HUES6 (cell line): ENCODE results near the gene MICAL3.

Experiments
- H3K27ac ChIP-seq: 2 replicates; pipeline ENCODE4 v1.7.0; 2013; ENCODE audit warnings: low read depth, mild to moderate bottlenecking, low read length, inconsistent platforms
- H3K27me3 ChIP-seq: 2 replicates; pipeline ENCODE4 v1.6.1; 2013; ENCODE audit warnings: low read length; ENCODE audit not compliant: control insufficient read depth, insufficient read depth
- H3K36me3 ChIP-seq: 2 replicates; pipeline ENCODE4 v1.6.1; 2013; ENCODE audit warnings: low read length; ENCODE audit not compliant: control insufficient read depth, insufficient read depth
- H3K4me1 ChIP-seq: 2 replicates; pipeline ENCODE4 v1.6.1; 2013; ENCODE audit warnings: low read length; ENCODE audit not compliant: control insufficient read depth, insufficient read depth
- H3K4me3 ChIP-seq: 2 replicates; pipeline ENCODE4 v1.5.1; 2013; ENCODE audit warnings: low read depth, low read length
- H3K9ac ChIP-seq: one replicate; pipeline ENCODE4 v1.6.1; 2013; ENCODE audit warnings: mild to moderate bottlenecking, low read length
- H3K9me3 ChIP-seq: 2 replicates; pipeline ENCODE4 v1.6.1; 2013; ENCODE audit warnings: low read depth, low read length; ENCODE audit not compliant: control insufficient read depth, insufficient read depth

Gene MICAL3

GRCh38 chr22:17925431-17925841, 98.9 kb downstream of the MICAL3 start:
- no peak overlapping the region for H3K27ac ChIP-seq
- H3K27me3 ChIP-seq = no peaks in the 10 kb centered on the region
- H3K4me3 ChIP-seq = no peak overlapping the region
- no peak overlapping the region for H3K9ac ChIP-seq
- H3K9me3 ChIP-seq = no peaks in the 10 kb centered on the region
- peaks cover 33% of the 10 kb centered on the region for H3K4me1 ChIP-seq
- H3K36me3 ChIP-seq = no peaks in the 10 kb centered on the region

GRCh38 chr22:17924735-17925364, 99.5 kb downstream of the MICAL3 start:
- no peaks in the 10 kb centered on the region for H3K9me3 ChIP-seq
- H3K4me1 ChIP-seq = peaks cover 38% of the 10 kb centered on the region
- H3K27me3 ChIP-seq = no peaks in the 10 kb centered on the region
- H3K4me3 ChIP-seq = no peak overlapping the region
- no peaks in the 10 kb centered on the region for H3K36me3 ChIP-seq
- H3K9ac ChIP-seq = no peak overlapping the region
- no peak overlapping the region for H3K27ac ChIP-seq

GRCh38 chr22:17924076-17924475, 100.3 kb downstream of the MICAL3 start:
- H3K27me3 ChIP-seq = no peaks in the 10 kb centered on the region
- peaks cover 46% of the 10 kb centered on the region for H3K4me1 ChIP-seq
- no peaks in the 10 kb centered on the region for H3K36me3 ChIP-seq
- H3K4me3 ChIP-seq = no peak overlapping the region
- no peak overlapping the region for H3K27ac ChIP-seq
- no peak overlapping the region for H3K9ac ChIP-seq
- H3K9me3 ChIP-seq = no peaks in the 10 kb centered on the region

GRCh38 chr22:17922925-17923903, 101.1 kb downstream of the MICAL3 start:
- Histone ChIP-seq H3K27me3 (no peaks in the 10 kb centered on the region), H3K4me1 (peaks cover 47% of the 10 kb centered on the region), H3K9me3 (no peaks in the 10 kb centered on the region), H3K36me3 (no peaks in the 10 kb centered on the region), H3K9ac (no peak overlapping the region), H3K4me3 (no peak overlapping the region), H3K27ac (no peak overlapping the region)

- H3K9me3 ChIP-seq = no peaks in the 10 kb centered on the region
- H3K4me3 ChIP-seq = peak overlapping the region; percentile 37
- H3K9ac ChIP-seq = no peak overlapping the region
- H3K4me1 ChIP-seq = peaks cover 53% of the 10 kb centered on the region
- H3K27ac ChIP-seq = peak overlapping the region; percentile 17; the same call in 1 of the 2 replicates
- H3K27me3 ChIP-seq = no peaks in the 10 kb centered on the region
- no peaks in the 10 kb centered on the region for H3K36me3 ChIP-seq
Observed at GRCh38 chr22:17921871-17922821, 102.2 kb downstream of the MICAL3 start.

GRCh38 chr22:17920992-17921650, 103.2 kb downstream of the MICAL3 start:
- H3K9ac ChIP-seq = no peak overlapping the region
- H3K27ac ChIP-seq = no peak overlapping the region; the same call in 1 of the 2 replicates
- H3K4me1 ChIP-seq = peaks cover 53% of the 10 kb centered on the region
- H3K36me3 ChIP-seq = no peaks in the 10 kb centered on the region
- H3K9me3 ChIP-seq = no peaks in the 10 kb centered on the region
- H3K27me3 ChIP-seq = no peaks in the 10 kb centered on the region
- no peak overlapping the region; the same call in 1 of the 2 replicates for H3K4me3 ChIP-seq

GRCh38 chr22:17920145-17920605, 104.2 kb downstream of the MICAL3 start:
- Histone ChIP-seq H3K4me1 (peaks cover 53% of the 10 kb centered on the region), H3K36me3 (no peaks in the 10 kb centered on the region), H3K9ac (peak overlapping the region; percentile 57)

GRCh38 chr22:17919276-17920144, 104.9 kb downstream of the MICAL3 start:
- no peaks in the 10 kb centered on the region for H3K9me3 ChIP-seq
- H3K4me3 ChIP-seq = peak overlapping the region; percentile 25; the same call in 1 of the 2 replicates
- H3K27me3 ChIP-seq = no peaks in the 10 kb centered on the region
- H3K9ac ChIP-seq = peak overlapping the region; percentile 57
- peaks cover 53% of the 10 kb centered on the region for H3K4me1 ChIP-seq
- no peaks in the 10 kb centered on the region for H3K36me3 ChIP-seq
- peak overlapping the region; percentile 47; the same call in 1 of the 2 replicates for H3K27ac ChIP-seq

More at GRCh38 chr22:17920145-17920605, 104.2 kb downstream of the MICAL3 start:
- Histone ChIP-seq H3K4me3 (peak overlapping the region; percentile 25; the same call in 1 of the 2 replicates), H3K27me3 (no peaks in the 10 kb centered on the region), H3K9me3 (no peaks in the 10 kb centered on the region), H3K27ac (peak overlapping the region; percentile 67; the same call in 1 of the 2 replicates)

GRCh38 chr22:17918840-17919239, 105.5 kb downstream of the MICAL3 start:
- H3K27ac ChIP-seq = no peak overlapping the region
- H3K9ac ChIP-seq = no peak overlapping the region
- no peaks in the 10 kb centered on the region for H3K9me3 ChIP-seq
- no peaks in the 10 kb centered on the region for H3K36me3 ChIP-seq
- H3K4me3 ChIP-seq = no peak overlapping the region
- H3K4me1 ChIP-seq = peaks cover 58% of the 10 kb centered on the region
- no peaks in the 10 kb centered on the region for H3K27me3 ChIP-seq
